Suppressor macrophage treated with lipopolysaccharide for 4 hours (primary cell): ENCODE data around the gene CACNA1B.
"Not testable (repeated sequence)": the region's sequence is repeated elsewhere in the genome, so short reads cannot be mapped to it uniquely, and the experiment has no call there.

Source experiments
- DNase-seq: peaks from one replicate; pipeline ENCODE4 v3.0.0-alpha.2; 2020

Gene CACNA1B

GRCh38 chr9:137866226-137867141 lies 11.1 kb upstream of the CACNA1B start:
- DNase-seq = no peak

- no peak for DNase-seq
These were observed 7.2 kb upstream of the CACNA1B start for GRCh38 chr9:137870432-137870831.

DNA sequence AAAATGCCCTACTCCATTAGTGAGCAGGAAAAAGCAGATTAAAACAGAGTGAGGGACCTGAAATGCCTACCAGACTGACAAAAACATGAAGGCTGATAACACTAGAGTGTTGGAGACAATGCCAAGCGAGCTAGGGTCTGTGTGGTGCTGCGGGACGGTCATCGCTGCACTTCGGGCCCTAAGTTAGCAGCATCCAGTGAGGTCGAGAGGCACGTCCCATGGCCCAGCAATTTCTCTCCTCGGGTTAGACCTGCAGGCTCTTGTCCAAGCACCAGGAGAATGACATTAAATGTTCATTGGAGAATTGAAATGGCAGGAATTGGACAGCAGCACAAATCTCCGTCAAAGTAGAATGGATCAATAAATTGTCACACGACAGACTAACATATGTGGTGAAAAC lies 5.3 kb upstream of the CACNA1B start:
- no peak for DNase-seq

DNA sequence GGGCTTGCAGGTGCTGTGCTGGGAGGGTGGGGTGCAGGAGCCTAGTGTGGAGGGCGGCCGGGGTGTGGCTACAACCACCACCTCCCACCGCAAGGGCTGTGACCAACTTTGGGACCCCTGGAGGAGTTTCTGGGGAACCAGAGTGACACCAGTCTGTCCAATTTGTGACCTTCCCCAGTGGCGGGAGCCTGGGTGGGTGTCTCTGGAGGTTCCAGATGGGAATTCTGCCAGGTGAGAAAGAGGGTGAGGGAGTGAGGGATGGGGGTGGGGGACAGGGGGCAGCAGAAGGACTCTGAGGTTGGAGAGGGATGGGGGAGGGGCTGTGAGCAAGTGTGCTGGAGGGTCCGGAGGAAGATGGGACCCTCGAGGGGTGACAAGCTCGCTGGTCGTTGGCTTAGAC lies 4.2 kb upstream of the CACNA1B start:
- no peak for DNase-seq

- no peak for DNase-seq
These were observed 3.7 kb upstream of the CACNA1B start for GRCh38 chr9:137873858-137874362.

GRCh38 chr9:137875354-137875753 lies 2.2 kb upstream of the CACNA1B start:
- no peak for DNase-seq

DNA sequence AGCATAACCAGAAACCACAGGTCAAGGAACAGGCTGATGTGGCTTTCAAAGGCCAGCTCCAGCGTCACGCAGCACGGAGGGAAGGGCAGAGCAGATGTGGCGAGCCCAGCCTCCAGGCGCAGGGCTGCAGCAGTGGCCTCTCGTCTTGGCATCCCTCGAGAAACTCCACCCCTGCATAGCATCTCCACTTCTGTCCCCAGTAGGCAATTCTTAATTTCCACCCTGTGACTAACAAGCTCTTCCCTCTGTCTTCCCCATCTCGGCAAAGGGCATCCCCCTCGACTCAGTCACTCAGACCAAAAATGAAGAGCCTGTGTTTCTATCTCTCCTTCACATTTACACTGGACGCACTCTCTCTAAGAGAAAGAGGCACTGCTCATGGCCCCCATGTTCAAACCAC lies 1.7 kb upstream of the CACNA1B start:
- no peak for DNase-seq

DNA sequence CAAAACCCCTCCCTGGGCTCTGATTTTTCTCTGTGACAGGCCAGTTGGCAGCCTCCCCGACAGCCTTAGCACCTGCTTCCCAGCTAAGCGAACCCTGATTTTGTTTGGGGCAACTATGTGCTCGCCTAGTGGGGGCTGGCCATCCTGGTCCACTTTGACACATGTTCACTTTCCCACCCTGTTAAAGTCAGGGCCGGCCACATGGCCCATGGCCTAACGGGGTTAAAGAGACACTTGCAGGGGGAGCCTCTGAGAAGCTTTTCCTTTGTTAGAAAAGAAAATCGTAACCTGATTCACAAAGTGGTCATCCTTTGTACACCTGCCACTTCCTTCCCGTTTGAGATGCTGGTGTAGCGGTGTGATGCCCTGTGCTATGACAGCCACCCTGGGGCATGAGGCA lies 1.3 kb upstream of the CACNA1B start:
- DNase-seq = no peak

DNA sequence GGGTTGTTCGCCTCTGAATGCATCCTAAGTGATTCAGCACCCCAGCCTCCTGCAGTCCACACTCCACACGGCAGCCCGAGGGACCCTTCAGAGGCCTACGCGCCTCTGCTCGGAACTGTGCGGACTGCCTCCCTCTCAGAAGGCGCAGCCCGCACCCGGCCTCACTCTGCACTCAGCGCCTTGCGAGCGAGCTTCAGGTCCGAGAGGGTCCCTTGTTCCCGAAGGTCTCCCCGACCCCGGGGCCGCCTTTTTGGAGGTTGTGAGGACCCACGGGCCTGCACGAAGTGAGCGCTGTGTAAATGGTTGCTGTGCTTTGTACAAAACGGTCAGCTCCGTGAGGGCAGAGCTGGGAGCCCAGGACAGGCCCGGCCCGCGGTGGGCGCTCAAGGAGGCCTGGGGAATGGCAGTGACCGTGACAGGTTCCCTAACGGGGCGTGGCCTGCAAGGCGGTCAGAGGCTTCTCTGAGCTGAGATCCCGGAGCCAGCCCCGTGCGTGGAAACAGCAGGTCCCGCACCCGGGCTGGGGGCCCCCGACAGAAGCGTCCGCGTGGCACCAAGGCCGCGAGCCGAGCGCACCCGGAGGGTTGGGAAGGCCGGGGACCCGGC lies 698 bp upstream of the CACNA1B start:
- DNase-seq = no peak

DNA sequence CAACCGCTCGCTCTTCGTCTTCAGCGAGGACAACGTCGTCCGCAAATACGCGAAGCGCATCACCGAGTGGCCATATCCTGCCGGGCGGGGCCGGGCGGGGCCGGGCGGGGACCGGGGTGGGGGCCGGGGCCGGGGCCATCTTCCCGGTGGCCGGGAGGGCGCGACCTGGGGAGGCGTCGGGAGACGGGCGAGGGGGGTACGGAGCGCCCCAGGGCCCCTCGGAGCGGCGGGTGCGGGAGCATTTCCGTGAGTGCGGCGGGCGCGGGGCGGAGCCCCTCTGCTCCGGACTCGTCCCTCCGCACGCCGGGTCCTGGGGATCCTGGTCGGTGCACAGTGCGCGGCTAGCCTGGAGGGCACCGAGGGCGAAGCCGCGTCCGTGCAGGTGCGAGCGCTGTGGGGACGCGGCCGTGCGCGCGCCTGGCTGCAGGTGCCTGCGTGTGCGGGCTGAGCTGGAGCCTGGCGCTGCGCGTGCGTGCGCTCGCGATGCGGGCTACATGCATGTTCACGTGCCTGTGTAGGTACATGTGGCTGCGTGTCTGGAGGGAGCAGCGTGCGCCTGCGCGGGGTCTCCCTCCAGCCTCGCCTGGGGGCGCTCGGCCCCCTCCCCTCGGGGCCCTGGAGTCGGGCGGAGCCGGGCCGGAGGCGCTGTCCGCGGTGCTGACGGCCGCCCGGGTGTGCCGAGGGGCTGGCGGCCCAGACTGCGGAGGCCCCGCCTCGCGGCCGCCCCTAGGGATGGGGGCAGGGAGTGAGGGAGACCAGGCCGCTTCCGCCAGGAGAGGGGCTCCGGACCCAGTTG lies 762 bp downstream of the CACNA1B start:
- DNase-seq = peak; percentile 7

- DNase-seq = no peak
These were observed 1.5 kb downstream of the CACNA1B start for GRCh38 chr9:137879052-137879451.

- DNase-seq = no peak
These were observed 2.1 kb downstream of the CACNA1B start for GRCh38 chr9:137879566-137880150.

DNA sequence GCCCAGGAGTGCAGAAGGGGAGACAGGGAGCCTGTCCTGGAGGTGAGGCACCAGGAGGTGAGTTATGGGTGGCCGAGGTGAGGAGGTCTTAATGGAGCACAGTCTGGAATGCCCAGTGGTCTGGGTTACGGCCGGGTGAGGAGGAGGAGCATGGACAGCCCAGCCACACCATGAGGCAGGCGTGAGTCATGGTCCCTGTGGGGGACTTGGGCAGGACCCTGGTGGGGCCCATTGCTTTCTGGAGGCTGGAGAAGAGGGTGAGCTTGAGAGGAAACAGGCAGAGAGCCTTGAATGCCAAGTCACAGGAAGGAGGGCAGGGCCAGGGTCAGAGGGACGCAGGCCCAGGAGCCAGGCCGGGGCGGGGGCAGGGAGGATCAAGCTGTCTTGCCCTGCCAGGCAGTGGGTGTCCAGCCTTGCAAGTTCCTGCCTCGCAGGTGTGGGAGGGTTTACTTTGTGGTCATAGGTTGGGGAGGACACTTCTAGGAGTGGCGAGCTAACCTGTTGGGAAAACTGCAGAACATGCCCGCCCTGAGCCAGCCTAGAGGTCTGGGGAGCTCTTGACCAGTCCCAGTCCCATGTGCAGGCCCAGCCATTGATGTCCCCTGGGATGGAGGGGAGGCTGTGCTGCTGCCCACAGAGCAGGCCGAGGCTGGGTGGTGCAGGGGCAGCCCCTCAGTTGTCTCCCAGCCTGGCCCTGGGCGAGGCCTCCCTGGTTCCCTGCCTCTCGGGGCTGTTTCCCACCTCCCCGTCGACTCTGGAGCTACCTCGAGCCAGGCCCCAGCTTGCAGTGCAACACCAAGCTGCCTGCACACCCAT lies 2.8 kb downstream of the CACNA1B start:
- DNase-seq = no peak

- no peak for DNase-seq
These were observed 3.5 kb downstream of the CACNA1B start for GRCh38 chr9:137880976-137881530.

- no peak for DNase-seq
These were observed 4.3 kb downstream of the CACNA1B start for GRCh38 chr9:137881591-137882505.

DNA sequence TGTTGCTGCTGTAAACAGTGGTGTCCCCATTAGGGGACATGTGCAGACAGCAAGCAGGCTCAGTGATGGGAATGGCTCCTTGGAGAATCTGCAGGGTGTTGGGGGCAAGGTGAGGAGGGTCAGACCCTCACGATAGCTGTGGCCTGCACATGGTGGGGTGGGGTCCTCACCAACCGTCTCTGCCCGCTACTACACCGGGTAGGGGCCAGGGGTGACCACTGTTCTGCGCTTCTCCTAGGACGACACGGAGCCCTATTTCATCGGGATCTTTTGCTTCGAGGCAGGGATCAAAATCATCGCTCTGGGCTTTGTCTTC lies 4.9 kb downstream of the CACNA1B start:
- DNase-seq = no peak

DNA sequence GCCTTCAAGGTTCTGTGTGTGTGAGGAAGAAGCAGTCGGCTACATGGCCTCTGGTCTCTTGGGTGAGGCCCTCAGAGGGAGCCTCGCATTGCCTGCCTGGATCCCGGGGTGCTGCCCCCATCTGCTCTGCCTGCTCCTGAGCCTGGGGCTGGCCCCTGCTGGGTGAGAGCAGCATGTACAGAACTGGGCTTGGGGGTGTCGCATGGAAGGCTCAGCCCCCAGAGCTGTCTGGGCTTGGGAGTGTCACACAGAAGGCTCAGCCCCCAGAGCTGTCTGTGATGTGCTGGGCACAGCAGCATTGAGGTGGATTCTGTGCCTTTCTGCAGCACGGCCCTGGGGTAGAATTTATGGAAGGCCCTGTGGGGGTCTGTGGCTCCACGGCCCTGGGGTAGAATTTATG lies 6.4 kb downstream of the CACNA1B start:
- not testable (repeated sequence) for DNase-seq

- DNase-seq = not testable (repeated sequence)
These were observed 7.0 kb downstream of the CACNA1B start for GRCh38 chr9:137884547-137884946.

DNA sequence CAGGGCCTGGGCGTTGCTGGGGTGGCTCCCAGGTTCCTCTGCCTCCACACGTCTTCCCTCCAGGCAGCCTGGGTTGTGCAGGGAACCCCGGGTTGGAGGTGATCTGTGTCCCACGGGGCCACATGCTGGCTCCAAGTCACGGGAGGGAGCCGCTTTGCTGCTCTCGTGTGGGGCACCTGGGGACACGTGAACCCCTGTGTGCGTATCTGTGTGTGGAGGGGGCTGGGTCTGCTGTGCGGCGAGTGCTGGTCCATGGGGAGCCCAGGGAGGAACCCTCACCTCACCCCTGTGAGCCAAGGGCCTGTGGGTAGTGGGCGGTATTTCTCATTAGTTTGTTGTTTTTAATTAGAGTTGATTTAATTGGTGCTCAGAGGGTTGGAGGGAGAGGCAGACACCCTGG lies 7.5 kb downstream of the CACNA1B start:
- not testable (repeated sequence) for DNase-seq

- DNase-seq = not testable (repeated sequence)
These were observed 11.0 kb downstream of the CACNA1B start for GRCh38 chr9:137888621-137889020.

- DNase-seq = not testable (repeated sequence)
These were observed 12.4 kb downstream of the CACNA1B start for GRCh38 chr9:137889966-137890365.
